MM.1S (cell line): ENCODE data around the gene MISP3.
A peak's percentile ranks its signal among the peaks of the same experiment; 100 is the strongest.

Experiments used
- DNase-seq: peaks from one replicate; pipeline ENCODE4 v3.0.0-alpha.2; 2015
- H2AFZ ChIP-seq: fragments of 300-600 bp; sonication (generic); 2 replicates; pipeline ENCODE4 v1.6.0; 2016; ENCODE audit warnings: antibody characterized with exemption, low read length
- H3F3A ChIP-seq: fragments of 300-600 bp; sonication (generic); 2 replicates; pipeline ENCODE4 v1.6.1; 2016; ENCODE audit warnings: mild to moderate bottlenecking, antibody characterized with exemption, low read length, moderate library complexity, mixed read lengths; ENCODE audit not compliant: insufficient read depth
- H3K27ac ChIP-seq: fragments of 300-600 bp; sonication (generic); 2 replicates; pipeline ENCODE4 v1.5.1; 2016; ENCODE audit warnings: mild to moderate bottlenecking, low read length
- H3K27me3 ChIP-seq: fragments of 300-600 bp; sonication (generic); replicated peaks from 2 replicates; pipeline ENCODE4 v1.6.0; 2016; ENCODE audit warnings: low read length; ENCODE audit not compliant: insufficient read depth
- H3K36me3 ChIP-seq: fragments of 300-600 bp; sonication (generic); replicated peaks from 2 replicates; pipeline ENCODE4 v1.6.1; 2016; ENCODE audit warnings: mild to moderate bottlenecking, low read length, mixed read lengths; ENCODE audit not compliant: insufficient read depth
- H3K4me1 ChIP-seq: fragments of 300-600 bp; sonication (generic); 2 replicates; pipeline ENCODE4 v1.6.1; 2016; ENCODE audit warnings: low read length, mixed read lengths
- H3K4me2 ChIP-seq: fragments of 300-600 bp; sonication (generic); 2 replicates; pipeline ENCODE4 v1.6.0; 2016; ENCODE audit warnings: low read depth, low read length
- H3K4me3 ChIP-seq: fragments of 300-600 bp; sonication (generic); 2 replicates; pipeline ENCODE4 v1.5.1; 2016; ENCODE audit warnings: low read length, mixed read lengths
- H3K79me2 ChIP-seq: fragments of 300-600 bp; sonication (generic); 2 replicates; pipeline ENCODE4 v1.6.1; 2016; ENCODE audit warnings: mixed run types, low read length, mixed read lengths
- H3K9ac ChIP-seq: fragments of 300-600 bp; sonication (generic); 2 replicates; pipeline ENCODE4 v1.6.1; 2016; ENCODE audit warnings: low read length, mixed read lengths
- H3K9me2 ChIP-seq: fragments of 300-600 bp; sonication (generic); replicated peaks from 2 replicates; pipeline ENCODE4 v1.6.1; 2016; ENCODE audit warnings: mild to moderate bottlenecking, low read length, mixed read lengths; ENCODE audit not compliant: insufficient read depth
- H3K9me3 ChIP-seq: fragments of 300-600 bp; sonication (generic); replicated peaks from 2 replicates; pipeline ENCODE4 v1.6.1; 2016; ENCODE audit warnings: mild to moderate bottlenecking, low read length, mixed read lengths; ENCODE audit not compliant: insufficient read depth
- H4K20me1 ChIP-seq: fragments of 300-600 bp; sonication (generic); 2 replicates; pipeline ENCODE4 v1.6.1; 2016; ENCODE audit warnings: mild to moderate bottlenecking, low read length, moderate library complexity, mixed read lengths; ENCODE audit not compliant: insufficient read depth
- CTCF ChIP-seq: fragments of 300-600 bp; sonication (generic); IDR thresholded peaks from 2 replicates; pipeline ENCODE4 v1.5.1; 2016; ENCODE audit warnings: antibody characterized with exemption, low read length, mixed read lengths
- EZH2 ChIP-seq: fragments of 300-600 bp; sonication (generic); optimal IDR thresholded peaks from 2 replicates; pipeline ENCODE3; 2017; ENCODE audit warnings: low read depth, mild to moderate bottlenecking, antibody characterized with exemption, low read length, mixed read lengths
- EZH2phosphoT487 ChIP-seq: fragments of 300-600 bp; sonication (generic); IDR thresholded peaks from 2 replicates; pipeline ENCODE4 v1.6.1; 2018; ENCODE audit warnings: antibody characterized with exemption, low read length

MISP3 gene

GRCh38 chr19:14082675-14082960 lies 10.0 kb downstream of the MISP3 start:
- no peak overlapping the region for H3K4me3 ChIP-seq
- no peak overlapping the region for H2AFZ ChIP-seq
- no peak overlapping the region for H3K9ac ChIP-seq
- H3F3A ChIP-seq, result peaks cover 5% of the 10 kb centered on the region
- H3K4me1 ChIP-seq, result peaks cover 6% of the 10 kb centered on the region
- no peak overlapping the region for H3K27ac ChIP-seq
- no peaks in the 10 kb centered on the region; the same call in 1 of the 2 replicates for H3K79me2 ChIP-seq
- H3K9me3 ChIP-seq, result no peaks in the 10 kb centered on the region
- H3K4me2 ChIP-seq, result peak overlapping the region; percentile 98; the same call in 1 of the 2 replicates
- no peaks in the 10 kb centered on the region for H3K9me2 ChIP-seq
- no peak for TF ChIP-seq EZH2
- no peak for TF ChIP-seq CTCF
- TF ChIP-seq EZH2phosphoT487, result no peak
- H3K27me3 ChIP-seq, result no peaks in the 10 kb centered on the region
- H3K36me3 ChIP-seq, result no peaks in the 10 kb centered on the region
- no peak for DNase-seq
- H4K20me1 ChIP-seq, result no peaks in the 10 kb centered on the region

- no peaks in the 10 kb centered on the region for H3K27me3 ChIP-seq
- no peak within 1 kb of the TSS for H3K27ac ChIP-seq
- TF ChIP-seq EZH2 (no peak), EZH2phosphoT487 (no peak), CTCF (no peak)
- H4K20me1 ChIP-seq, result no peaks in the 10 kb centered on the region
- H3K9me3 ChIP-seq, result no peaks in the 10 kb centered on the region
- H3K9ac ChIP-seq, result no peak within 1 kb of the TSS
- no peak within 1 kb of the TSS for H3K4me2 ChIP-seq
- peaks cover 5% of the 10 kb centered on the region for H3F3A ChIP-seq
- H3K4me1 ChIP-seq, result peaks cover 6% of the 10 kb centered on the region
- no peak within 1 kb of the TSS for H2AFZ ChIP-seq
- no peaks in the 10 kb centered on the region; the same call in 1 of the 2 replicates for H3K79me2 ChIP-seq
- no peak for DNase-seq
- H3K36me3 ChIP-seq, result no peaks in the 10 kb centered on the region
- H3K4me3 ChIP-seq, result no peak within 1 kb of the TSS
- no peaks in the 10 kb centered on the region for H3K9me2 ChIP-seq
Measured at GRCh38 chr19:14085309-14085995, 12.9 kb downstream of the MISP3 start, which contains the start of gene C19orf67. TSS of gene C19orf67 (minus strand) at chr19:14085783. CDS start at chr19:14085627, 156 bp downstream.

- TF ChIP-seq EZH2, result no peak
- TF ChIP-seq CTCF, result no peak
- no peak for TF ChIP-seq EZH2phosphoT487
- H3F3A ChIP-seq, result no peaks in the 10 kb centered on the region; the same call in 1 of the 2 replicates
- H4K20me1 ChIP-seq, result no peaks in the 10 kb centered on the region
- H3K4me2 ChIP-seq, result no peak overlapping the region
- H3K9ac ChIP-seq, result no peak overlapping the region
- no peaks in the 10 kb centered on the region; the same call in 1 of the 2 replicates for H3K79me2 ChIP-seq
- no peak overlapping the region for H2AFZ ChIP-seq
- H3K27ac ChIP-seq, result no peak overlapping the region
- H3K9me3 ChIP-seq, result no peaks in the 10 kb centered on the region
- no peak overlapping the region for H3K4me3 ChIP-seq
- H3K36me3 ChIP-seq, result no peaks in the 10 kb centered on the region
- DNase-seq, result no peak
- no peaks in the 10 kb centered on the region for H3K9me2 ChIP-seq
- no peaks in the 10 kb centered on the region for H3K27me3 ChIP-seq
- peaks cover 6% of the 10 kb centered on the region for H3K4me1 ChIP-seq
Measured at GRCh38 chr19:14086098-14086497, 13.5 kb downstream of the MISP3 start.
